ENCODE results near the gene SAMD13. TPM values are rescaled to one million over a fixed set of nuclear protein-coding genes. Genes with fewer than 3 reads are reported as not detected.

Gene SAMD13
- total RNA-seq, 1 donor from 2014 or later = 0.93 TPM

DNA sequence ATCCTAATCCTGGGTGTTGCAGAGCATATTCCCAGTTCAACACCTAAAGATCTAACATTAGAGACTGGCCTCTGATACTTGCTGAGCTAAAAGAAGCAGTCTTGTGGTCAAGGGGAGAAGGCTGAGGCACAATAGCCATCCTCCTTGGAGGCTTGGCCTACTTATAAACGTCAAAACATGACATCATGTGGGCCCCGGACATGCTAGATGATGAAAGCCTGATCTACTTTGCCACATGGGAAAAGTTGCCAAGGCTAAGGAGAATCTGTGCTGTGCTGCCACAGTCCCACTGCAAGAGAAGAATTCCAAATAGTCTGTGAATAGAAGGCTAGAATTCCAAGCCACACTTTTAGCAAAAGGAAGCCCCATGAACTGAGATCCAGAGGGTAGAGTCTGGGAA is 43.9 kb upstream of the SAMD13 start:
- H3K27ac Mint-ChIP-seq (ENCODE audit: unreplicated experiment) = no peak overlapping the region
- no peaks in the 10 kb centered on the region for H3K9me3 Mint-ChIP-seq (ENCODE audit: unreplicated experiment)
- Histone ChIP-seq H3K4me2 (ENCODE audit: low read length) (no peak overlapping the region), H3K27me3 (ENCODE audit: insufficient read depth, low read length) (no peaks in the 10 kb centered on the region), H3K36me3 (ENCODE audit: insufficient read depth, low read length) (no peaks in the 10 kb centered on the region), H3K27ac (ENCODE audit: low read depth, low read length) (no peak overlapping the region), H3K9me3 (ENCODE audit: insufficient read depth, low read depth, low read length) (no peaks in the 10 kb centered on the region), H3K4me3 (ENCODE audit: insufficient read depth, low read depth, low read length) (no peak overlapping the region), H3K79me2 (ENCODE audit: insufficient read depth, low read length) (no peaks in the 10 kb centered on the region), H2AFZ (ENCODE audit: low read depth, low read length) (no peak overlapping the region), H3K4me1 (ENCODE audit: insufficient read depth, low read length) (peaks cover 22% of the 10 kb centered on the region), H4K20me1 (ENCODE audit: insufficient read depth, low read length) (no peaks in the 10 kb centered on the region), H3K9ac (ENCODE audit: low read length) (no peak overlapping the region)
- H3K27me3 Mint-ChIP-seq (ENCODE audit: low read depth, unreplicated experiment) = peaks cover 5% of the 10 kb centered on the region
- no peak for FAIRE-seq
- TF ChIP-seq, protein P1, sequence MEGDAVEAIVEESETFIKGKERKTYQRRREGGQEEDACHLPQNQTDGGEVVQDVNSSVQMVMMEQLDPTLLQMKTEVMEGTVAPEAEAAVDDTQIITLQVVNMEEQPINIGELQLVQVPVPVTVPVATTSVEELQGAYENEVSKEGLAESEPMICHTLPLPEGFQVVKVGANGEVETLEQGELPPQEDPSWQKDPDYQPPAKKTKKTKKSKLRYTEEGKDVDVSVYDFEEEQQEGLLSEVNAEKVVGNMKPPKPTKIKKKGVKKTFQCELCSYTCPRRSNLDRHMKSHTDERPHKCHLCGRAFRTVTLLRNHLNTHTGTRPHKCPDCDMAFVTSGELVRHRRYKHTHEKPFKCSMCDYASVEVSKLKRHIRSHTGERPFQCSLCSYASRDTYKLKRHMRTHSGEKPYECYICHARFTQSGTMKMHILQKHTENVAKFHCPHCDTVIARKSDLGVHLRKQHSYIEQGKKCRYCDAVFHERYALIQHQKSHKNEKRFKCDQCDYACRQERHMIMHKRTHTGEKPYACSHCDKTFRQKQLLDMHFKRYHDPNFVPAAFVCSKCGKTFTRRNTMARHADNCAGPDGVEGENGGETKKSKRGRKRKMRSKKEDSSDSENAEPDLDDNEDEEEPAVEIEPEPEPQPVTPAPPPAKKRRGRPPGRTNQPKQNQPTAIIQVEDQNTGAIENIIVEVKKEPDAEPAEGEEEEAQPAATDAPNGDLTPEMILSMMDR (IDR thresholded peaks at IDR 0.05; ENCODE audit: insufficient read depth, low read depth, low read length) = no peak
- no peak for TF ChIP-seq EZH2 (IDR thresholded peaks at IDR 0.05; ENCODE audit: insufficient read depth, low read length)
- H3K36me3 Mint-ChIP-seq (ENCODE audit: low read depth, unreplicated experiment) = peaks cover 2% of the 10 kb centered on the region
- peaks cover 26% of the 10 kb centered on the region for H3K4me1 Mint-ChIP-seq (ENCODE audit: low read depth, unreplicated experiment)
- H3K4me3 Mint-ChIP-seq (ENCODE audit: unreplicated experiment) = no peak overlapping the region
- DNase-seq (ENCODE audit: low read depth) = no peak

DNA sequence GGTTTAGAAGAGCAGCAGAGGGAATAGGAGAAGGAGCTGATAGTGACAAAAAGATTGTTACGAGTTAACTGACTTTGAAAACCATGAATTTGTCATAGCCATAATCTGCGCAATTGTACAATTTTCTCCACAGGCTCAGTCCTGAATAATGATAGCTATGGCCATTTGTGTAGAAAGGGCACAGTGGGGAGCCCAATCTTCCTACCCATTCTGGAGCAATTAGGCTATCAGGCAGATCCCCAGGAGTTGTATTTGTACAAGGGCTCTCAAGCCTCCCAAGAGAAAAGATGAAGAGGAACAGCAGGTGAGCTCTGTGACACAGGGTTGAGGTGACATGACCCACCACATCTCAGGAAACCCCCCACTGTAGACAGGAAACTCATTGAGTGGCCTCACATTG is 42.1 kb upstream of the SAMD13 start:
- H3K36me3 Mint-ChIP-seq (ENCODE audit: low read depth, unreplicated experiment) = peaks cover 2% of the 10 kb centered on the region
- Histone ChIP-seq H3K79me2 (ENCODE audit: insufficient read depth, low read length) (no peaks in the 10 kb centered on the region), H3K36me3 (ENCODE audit: insufficient read depth, low read length) (no peaks in the 10 kb centered on the region), H3K9ac (ENCODE audit: low read length) (no peak overlapping the region), H3K27me3 (ENCODE audit: insufficient read depth, low read length) (no peaks in the 10 kb centered on the region), H3K9me3 (ENCODE audit: insufficient read depth, low read depth, low read length) (no peaks in the 10 kb centered on the region), H2AFZ (ENCODE audit: low read depth, low read length) (no peak overlapping the region), H3K27ac (ENCODE audit: low read depth, low read length) (no peak overlapping the region), H4K20me1 (ENCODE audit: insufficient read depth, low read length) (no peaks in the 10 kb centered on the region), H3K4me3 (ENCODE audit: insufficient read depth, low read depth, low read length) (no peak overlapping the region), H3K4me2 (ENCODE audit: low read length) (no peak overlapping the region), H3K4me1 (ENCODE audit: insufficient read depth, low read length) (peaks cover 5% of the 10 kb centered on the region)
- no peak for DNase-seq (ENCODE audit: low read depth)
- TF ChIP-seq, protein P1 (IDR thresholded peaks at IDR 0.05; ENCODE audit: insufficient read depth, low read depth, low read length) = no peak
- no peak for TF ChIP-seq EZH2 (IDR thresholded peaks at IDR 0.05; ENCODE audit: insufficient read depth, low read length)
- no peaks in the 10 kb centered on the region for H3K9me3 Mint-ChIP-seq (ENCODE audit: unreplicated experiment)
- H3K4me3 Mint-ChIP-seq (ENCODE audit: unreplicated experiment) = no peak overlapping the region
- H3K27ac Mint-ChIP-seq (ENCODE audit: unreplicated experiment) = no peak overlapping the region
- no peak for FAIRE-seq
- H3K4me1 Mint-ChIP-seq (ENCODE audit: low read depth, unreplicated experiment) = peaks cover 11% of the 10 kb centered on the region
- H3K27me3 Mint-ChIP-seq (ENCODE audit: low read depth, unreplicated experiment) = peaks cover 5% of the 10 kb centered on the region

DNA sequence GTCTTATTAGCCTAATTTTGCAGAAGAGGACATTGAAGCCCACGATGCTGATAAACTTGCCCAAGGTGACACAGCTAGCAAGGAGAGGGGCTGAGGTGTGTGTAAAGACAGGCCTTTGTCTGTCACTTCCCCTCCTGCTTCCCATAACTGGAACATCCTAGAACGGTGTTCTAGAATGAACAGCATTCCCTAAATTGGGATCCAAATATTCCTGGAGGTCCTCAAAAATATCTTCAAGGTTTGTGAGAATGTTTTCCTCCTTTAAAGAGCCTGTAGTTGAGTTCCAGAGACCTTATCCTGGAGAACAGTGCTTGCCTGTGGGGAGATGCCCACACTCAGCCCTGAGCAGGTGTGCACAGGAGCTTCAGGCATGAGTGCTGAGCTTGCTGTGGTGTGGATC is 41.5 kb upstream of the SAMD13 start:
- Mint-ChIP-seq H3K9me3 (ENCODE audit: unreplicated experiment) (no peaks in the 10 kb centered on the region), H3K4me3 (ENCODE audit: unreplicated experiment) (no peak overlapping the region), H3K4me1 (ENCODE audit: low read depth, unreplicated experiment) (peaks cover 5% of the 10 kb centered on the region), H3K36me3 (ENCODE audit: low read depth, unreplicated experiment) (peaks cover 2% of the 10 kb centered on the region), H3K27ac (ENCODE audit: unreplicated experiment) (no peak overlapping the region), H3K27me3 (ENCODE audit: low read depth, unreplicated experiment) (peaks cover 5% of the 10 kb centered on the region)
- Histone ChIP-seq H3K79me2 (ENCODE audit: insufficient read depth, low read length) (no peaks in the 10 kb centered on the region), H3K27me3 (ENCODE audit: insufficient read depth, low read length) (no peaks in the 10 kb centered on the region), H3K9ac (ENCODE audit: low read length) (no peak overlapping the region), H4K20me1 (ENCODE audit: insufficient read depth, low read length) (no peaks in the 10 kb centered on the region), H2AFZ (ENCODE audit: low read depth, low read length) (no peak overlapping the region), H3K27ac (ENCODE audit: low read depth, low read length) (no peak overlapping the region), H3K4me3 (ENCODE audit: insufficient read depth, low read depth, low read length) (no peak overlapping the region), H3K9me3 (ENCODE audit: insufficient read depth, low read depth, low read length) (no peaks in the 10 kb centered on the region), H3K36me3 (ENCODE audit: insufficient read depth, low read length) (no peaks in the 10 kb centered on the region), H3K4me1 (ENCODE audit: insufficient read depth, low read length) (no peaks in the 10 kb centered on the region), H3K4me2 (ENCODE audit: low read length) (no peak overlapping the region)
- FAIRE-seq (no peak), DNase-seq (ENCODE audit: low read depth) (no peak)
- no peak for TF ChIP-seq EZH2 (IDR thresholded peaks at IDR 0.05; ENCODE audit: insufficient read depth, low read length)
- TF ChIP-seq, protein P1 (IDR thresholded peaks at IDR 0.05; ENCODE audit: insufficient read depth, low read depth, low read length) = no peak
